ENCODE data around the gene EEF2K.

DNA sequence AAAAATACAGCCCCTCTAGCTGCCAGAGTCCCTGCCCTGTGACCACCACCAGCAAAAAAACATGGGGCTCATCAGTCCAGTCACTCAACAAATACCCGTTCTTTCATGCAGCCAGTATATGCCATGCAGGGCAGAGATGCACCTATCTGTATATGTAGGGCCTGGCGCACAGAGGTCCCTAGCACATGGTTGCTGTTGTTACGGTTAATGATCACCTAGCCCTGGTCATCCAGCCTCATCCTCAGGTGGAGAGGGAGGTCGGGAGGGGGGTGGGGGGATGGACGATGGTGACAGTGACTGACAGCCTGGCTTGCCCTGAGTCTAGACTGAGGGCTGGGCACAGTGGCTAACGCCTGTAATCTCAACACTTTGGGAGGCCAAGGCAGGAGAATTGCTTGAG lies 42.3 kb upstream of the EEF2K start:
- TF ChIP-seq, protein P1, sequence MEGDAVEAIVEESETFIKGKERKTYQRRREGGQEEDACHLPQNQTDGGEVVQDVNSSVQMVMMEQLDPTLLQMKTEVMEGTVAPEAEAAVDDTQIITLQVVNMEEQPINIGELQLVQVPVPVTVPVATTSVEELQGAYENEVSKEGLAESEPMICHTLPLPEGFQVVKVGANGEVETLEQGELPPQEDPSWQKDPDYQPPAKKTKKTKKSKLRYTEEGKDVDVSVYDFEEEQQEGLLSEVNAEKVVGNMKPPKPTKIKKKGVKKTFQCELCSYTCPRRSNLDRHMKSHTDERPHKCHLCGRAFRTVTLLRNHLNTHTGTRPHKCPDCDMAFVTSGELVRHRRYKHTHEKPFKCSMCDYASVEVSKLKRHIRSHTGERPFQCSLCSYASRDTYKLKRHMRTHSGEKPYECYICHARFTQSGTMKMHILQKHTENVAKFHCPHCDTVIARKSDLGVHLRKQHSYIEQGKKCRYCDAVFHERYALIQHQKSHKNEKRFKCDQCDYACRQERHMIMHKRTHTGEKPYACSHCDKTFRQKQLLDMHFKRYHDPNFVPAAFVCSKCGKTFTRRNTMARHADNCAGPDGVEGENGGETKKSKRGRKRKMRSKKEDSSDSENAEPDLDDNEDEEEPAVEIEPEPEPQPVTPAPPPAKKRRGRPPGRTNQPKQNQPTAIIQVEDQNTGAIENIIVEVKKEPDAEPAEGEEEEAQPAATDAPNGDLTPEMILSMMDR (IDR thresholded peaks at IDR 0.05 in 4 of 5, conservative IDR thresholded peaks at IDR 0.05 in 1 of 5), result no peak
- TF ChIP-seq POLR2A (IDR thresholded peaks at IDR 0.05), result no peak

Data from gastrocnemius medialis (tissue), 4 donors.